Kidney epithelial cell (primary cell): ENCODE measurements around the gene IFI44L. TPM values are rescaled to one million over a fixed set of nuclear protein-coding genes. Genes with fewer than 3 reads are reported as not detected.

ENCODE experiments used
- DNase-seq: peaks from one replicate; pipeline ENCODE4 v3.0.0-alpha.2; 2010; ENCODE audit warnings: low read depth
- H3K27me3 ChIP-seq: 2 replicates; pipeline ENCODE4 v1.6.0; 2011; ENCODE audit warnings: low read length; ENCODE audit not compliant: control insufficient read depth, insufficient read depth
- H3K36me3 ChIP-seq: 2 replicates; pipeline ENCODE4 v1.5.1; 2011; ENCODE audit warnings: low read length; ENCODE audit not compliant: control insufficient read depth, insufficient read depth
- H3K4me3 ChIP-seq: 2 replicates; pipeline ENCODE4 v1.5.1; 2011; ENCODE audit warnings: low read depth, mild to moderate bottlenecking, control low read depth, low read length
- CTCF ChIP-seq: IDR thresholded peaks from 2 replicates; pipeline ENCODE4 v1.5.1; 2011; ENCODE audit warnings: mild to moderate bottlenecking, moderate library complexity, low read length, control low read depth, inconsistent platforms; ENCODE audit not compliant: insufficient read depth, poor library complexity, severe bottlenecking
- total RNA-seq: library from RNA; depleted of rRNA; stranded (reverse); fragments of >200 nt; gene quantifications from 2 replicates; pipeline ENCODE4 v1.2.3, GENCODE V29; 2015

The IFI44L gene
- total RNA-seq, 1 donor from 2014 or later, result 15.2 TPM

- Histone ChIP-seq H3K4me3 (peak overlapping the region; percentile 31), H3K36me3 (no peaks in the 10 kb centered on the region), H3K27me3 (no peaks in the 10 kb centered on the region)
- TF ChIP-seq CTCF, result no peak
- DNase-seq, result no peak
These were observed 418 bp downstream of the IFI44L start for GRCh38 chr1:78620666-78621065.

- H3K27me3 ChIP-seq, result no peaks in the 10 kb centered on the region
- TF ChIP-seq CTCF, result no peak
- H3K36me3 ChIP-seq, result no peaks in the 10 kb centered on the region
- no peak for DNase-seq
- H3K4me3 ChIP-seq, result no peak overlapping the region
These were observed 2.3 kb downstream of the IFI44L start for GRCh38 chr1:78622548-78622947.

- Histone ChIP-seq H3K4me3 (no peak overlapping the region), H3K27me3 (no peaks in the 10 kb centered on the region), H3K36me3 (no peaks in the 10 kb centered on the region)
- no peak for TF ChIP-seq CTCF
- DNase-seq, result no peak
These were observed 3.8 kb downstream of the IFI44L start for GRCh38 chr1:78624035-78624434.

- no peak for TF ChIP-seq CTCF
- Histone ChIP-seq H3K36me3 (no peaks in the 10 kb centered on the region), H3K4me3 (no peak overlapping the region), H3K27me3 (no peaks in the 10 kb centered on the region)
- no peak for DNase-seq
These were observed 7.1 kb downstream of the IFI44L start for GRCh38 chr1:78627321-78627720.

- no peak for TF ChIP-seq CTCF
- no peak for DNase-seq
- Histone ChIP-seq H3K4me3 (no peak overlapping the region), H3K27me3 (no peaks in the 10 kb centered on the region), H3K36me3 (no peaks in the 10 kb centered on the region)
These were observed 10.4 kb downstream of the IFI44L start for GRCh38 chr1:78630600-78630999.

- no peak for TF ChIP-seq CTCF
These were observed 13.0 kb downstream of the IFI44L start for GRCh38 chr1:78633209-78633608.

More at GRCh38 chr1:78633209-78633608, 13.0 kb downstream of the IFI44L start:
- DNase-seq, result no peak
- H3K36me3 ChIP-seq, result no peaks in the 10 kb centered on the region
- H3K4me3 ChIP-seq, result no peak overlapping the region
- no peaks in the 10 kb centered on the region for H3K27me3 ChIP-seq
